Subcutaneous adipose tissue (tissue), 4 donors: ENCODE results near the gene DOK5. TPM values are rescaled to one million over a fixed set of nuclear protein-coding genes. Genes with fewer than 3 reads are reported as not detected.
A peak's percentile ranks its signal among the peaks of the same experiment; 100 is the strongest.

Experiments used
- total RNA-seq, 4 donors: library from RNA; depleted of rRNA; stranded (reverse); fragments of >200 nt; gene quantifications; one replicate each; pipeline ENCODE4 v1.1.0, GENCODE V29; 2016
- TF ChIP-seq, protein P1 (sequence below): fragments of 450-650 bp; IDR thresholded peaks from one replicate; pipeline ENCODE4 v1.5.1; 2016; ENCODE audit warnings: low read depth, mild to moderate bottlenecking, control low read depth, antibody characterized with exemption, moderate library complexity

The DOK5 gene
- total RNA-seq, 4 donors from 2014 or later: 0.82 to 2.6 (median 1.7) TPM

DNA sequence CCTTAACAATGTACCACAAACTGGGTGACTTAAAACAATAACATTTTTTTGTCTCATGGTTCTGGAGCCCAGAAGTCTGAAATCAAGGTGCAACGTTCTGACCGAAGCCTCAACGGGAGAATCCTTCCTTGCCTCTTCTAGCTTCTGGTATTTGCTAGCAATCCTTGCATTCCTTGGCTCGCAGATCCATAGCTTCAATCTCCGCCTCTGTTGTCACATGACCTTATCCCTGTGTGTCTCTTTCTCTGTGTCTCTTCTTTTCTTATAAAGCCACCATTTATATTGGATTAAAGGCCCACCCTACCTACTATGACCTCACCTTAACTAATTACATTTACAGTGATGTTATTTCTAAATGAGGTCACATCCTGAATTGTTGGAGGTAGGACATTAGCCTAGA, 37.2 kb upstream of the DOK5 start:
- TF ChIP-seq, protein P1, sequence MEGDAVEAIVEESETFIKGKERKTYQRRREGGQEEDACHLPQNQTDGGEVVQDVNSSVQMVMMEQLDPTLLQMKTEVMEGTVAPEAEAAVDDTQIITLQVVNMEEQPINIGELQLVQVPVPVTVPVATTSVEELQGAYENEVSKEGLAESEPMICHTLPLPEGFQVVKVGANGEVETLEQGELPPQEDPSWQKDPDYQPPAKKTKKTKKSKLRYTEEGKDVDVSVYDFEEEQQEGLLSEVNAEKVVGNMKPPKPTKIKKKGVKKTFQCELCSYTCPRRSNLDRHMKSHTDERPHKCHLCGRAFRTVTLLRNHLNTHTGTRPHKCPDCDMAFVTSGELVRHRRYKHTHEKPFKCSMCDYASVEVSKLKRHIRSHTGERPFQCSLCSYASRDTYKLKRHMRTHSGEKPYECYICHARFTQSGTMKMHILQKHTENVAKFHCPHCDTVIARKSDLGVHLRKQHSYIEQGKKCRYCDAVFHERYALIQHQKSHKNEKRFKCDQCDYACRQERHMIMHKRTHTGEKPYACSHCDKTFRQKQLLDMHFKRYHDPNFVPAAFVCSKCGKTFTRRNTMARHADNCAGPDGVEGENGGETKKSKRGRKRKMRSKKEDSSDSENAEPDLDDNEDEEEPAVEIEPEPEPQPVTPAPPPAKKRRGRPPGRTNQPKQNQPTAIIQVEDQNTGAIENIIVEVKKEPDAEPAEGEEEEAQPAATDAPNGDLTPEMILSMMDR: no peak

- TF ChIP-seq, protein P1: no peak
Measured at GRCh38 chr20:54450207-54450606, 25.2 kb upstream of the DOK5 start.

DNA sequence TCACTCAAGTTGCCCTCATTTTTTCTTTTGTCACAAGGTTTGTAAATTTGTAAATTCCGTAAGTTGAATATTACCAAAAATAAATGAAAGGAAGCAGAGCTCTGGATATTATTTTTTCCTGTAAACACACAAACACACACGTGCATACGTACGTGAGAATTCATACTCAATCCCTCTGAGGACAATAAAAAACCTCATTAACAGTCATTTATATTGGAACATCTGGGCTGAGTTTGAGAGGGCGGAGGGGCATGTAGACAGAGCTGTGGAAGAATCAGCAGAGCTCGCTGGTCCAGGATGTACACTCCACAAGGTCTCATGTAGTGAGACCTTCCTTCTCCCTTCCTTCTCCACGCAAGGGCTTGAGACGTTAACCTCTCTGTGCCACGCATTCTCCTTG, 24.2 kb upstream of the DOK5 start:
- TF ChIP-seq, protein P1: no peak

GRCh38 chr20:54452277-54452676, 23.1 kb upstream of the DOK5 start:
- TF ChIP-seq, protein P1: no peak

DNA sequence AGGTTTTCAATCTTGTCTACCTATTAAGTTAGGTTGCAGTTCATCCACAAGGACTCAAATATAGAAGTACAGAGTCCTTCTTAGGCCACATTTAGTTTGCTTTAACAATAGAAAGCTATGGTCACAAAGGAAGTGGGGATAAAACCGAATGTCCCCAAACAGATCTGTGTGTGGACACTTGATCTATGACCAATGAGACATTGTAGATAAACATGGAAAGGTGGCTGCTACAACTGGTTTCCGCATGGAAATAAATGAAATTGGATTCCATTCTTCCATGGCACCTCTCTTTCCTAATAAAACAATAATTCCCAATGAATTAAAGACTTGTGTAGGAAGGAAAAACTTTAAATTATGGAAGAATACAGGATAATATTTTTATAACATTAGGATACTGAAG, 20.4 kb upstream of the DOK5 start:
- TF ChIP-seq, protein P1: peak; percentile 71

- TF ChIP-seq, protein P1: peak; percentile 64
Measured at GRCh38 chr20:54456423-54456822, 19.0 kb upstream of the DOK5 start.

GRCh38 chr20:54456961-54457360, 18.4 kb upstream of the DOK5 start:
- TF ChIP-seq, protein P1: no peak
